ENCODE data around the gene SLC22A14. TPM values are rescaled to one million over a fixed set of nuclear protein-coding genes. Genes with fewer than 3 reads are reported as not detected.

Gene SLC22A14
- total RNA-seq, 1 donor, result 0.86 TPM

DNA sequence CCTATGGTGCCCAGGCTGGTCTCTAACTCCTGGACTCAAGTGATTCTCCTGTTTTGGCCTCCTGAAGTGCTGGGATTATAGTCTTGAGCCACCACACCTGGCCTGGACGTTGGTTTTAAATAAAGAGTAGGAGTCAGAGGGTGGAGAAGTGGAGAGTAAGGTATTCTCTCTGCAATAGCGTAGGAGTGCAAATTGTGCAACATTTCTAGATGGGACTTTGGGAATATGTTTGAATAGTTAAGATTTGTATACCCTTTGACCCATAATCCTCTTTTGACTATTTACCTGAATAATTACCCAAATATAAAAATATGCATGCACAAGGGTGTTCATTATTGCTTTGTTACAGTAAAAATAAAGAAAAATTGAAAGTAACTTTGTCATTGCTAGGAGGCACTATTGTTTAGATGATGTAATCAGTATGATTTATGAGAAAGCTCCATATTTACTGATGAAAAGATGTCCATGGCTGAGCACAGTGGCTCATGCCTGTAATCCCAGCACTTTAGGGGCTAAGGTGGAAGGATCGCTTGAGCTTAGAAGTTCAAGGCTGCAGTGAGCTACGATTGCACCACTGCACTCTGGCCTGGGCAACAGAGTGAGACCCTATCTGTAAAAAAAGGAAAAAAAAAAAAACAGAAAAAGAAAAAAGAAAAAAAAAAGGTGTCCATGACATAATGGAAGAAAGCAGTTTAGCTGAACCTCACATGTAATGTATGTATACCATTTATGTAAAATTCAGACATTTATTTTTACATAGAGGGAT lies 49.3 kb downstream of the SLC22A14 start:
- no peak for DNase-seq (ENCODE audit: low read depth)
- H3K4me3 ChIP-seq (ENCODE audit: low read depth, low read length), result no peak overlapping the region
- TF ChIP-seq, protein P1, sequence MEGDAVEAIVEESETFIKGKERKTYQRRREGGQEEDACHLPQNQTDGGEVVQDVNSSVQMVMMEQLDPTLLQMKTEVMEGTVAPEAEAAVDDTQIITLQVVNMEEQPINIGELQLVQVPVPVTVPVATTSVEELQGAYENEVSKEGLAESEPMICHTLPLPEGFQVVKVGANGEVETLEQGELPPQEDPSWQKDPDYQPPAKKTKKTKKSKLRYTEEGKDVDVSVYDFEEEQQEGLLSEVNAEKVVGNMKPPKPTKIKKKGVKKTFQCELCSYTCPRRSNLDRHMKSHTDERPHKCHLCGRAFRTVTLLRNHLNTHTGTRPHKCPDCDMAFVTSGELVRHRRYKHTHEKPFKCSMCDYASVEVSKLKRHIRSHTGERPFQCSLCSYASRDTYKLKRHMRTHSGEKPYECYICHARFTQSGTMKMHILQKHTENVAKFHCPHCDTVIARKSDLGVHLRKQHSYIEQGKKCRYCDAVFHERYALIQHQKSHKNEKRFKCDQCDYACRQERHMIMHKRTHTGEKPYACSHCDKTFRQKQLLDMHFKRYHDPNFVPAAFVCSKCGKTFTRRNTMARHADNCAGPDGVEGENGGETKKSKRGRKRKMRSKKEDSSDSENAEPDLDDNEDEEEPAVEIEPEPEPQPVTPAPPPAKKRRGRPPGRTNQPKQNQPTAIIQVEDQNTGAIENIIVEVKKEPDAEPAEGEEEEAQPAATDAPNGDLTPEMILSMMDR (IDR thresholded peaks at IDR 0.05; ENCODE audit: insufficient read depth, low read depth, low read length), result no peak

DNA sequence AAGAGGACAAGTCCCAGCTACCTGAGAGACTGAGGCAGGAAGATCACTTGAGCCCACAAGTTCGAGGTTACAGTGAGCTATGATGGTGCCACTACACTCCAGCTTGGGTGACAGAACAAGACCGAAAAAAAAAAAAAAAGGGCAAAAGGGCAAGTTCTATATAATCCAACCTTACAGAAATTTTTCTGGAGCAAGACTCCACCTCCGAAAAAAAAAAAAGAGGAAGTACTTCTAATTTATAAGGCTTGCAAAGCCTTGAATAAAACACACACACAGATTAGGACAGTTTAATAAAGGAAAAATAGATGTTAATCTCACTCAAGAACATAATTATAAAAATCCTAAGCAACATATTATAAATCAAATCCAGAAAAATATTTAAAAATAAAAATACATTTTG lies 50.1 kb downstream of the SLC22A14 start:
- no peak overlapping the region for H3K4me3 ChIP-seq (ENCODE audit: low read depth, low read length)
- DNase-seq (ENCODE audit: low read depth), result no peak
- TF ChIP-seq, protein P1 (IDR thresholded peaks at IDR 0.05; ENCODE audit: insufficient read depth, low read depth, low read length), result no peak

DNA sequence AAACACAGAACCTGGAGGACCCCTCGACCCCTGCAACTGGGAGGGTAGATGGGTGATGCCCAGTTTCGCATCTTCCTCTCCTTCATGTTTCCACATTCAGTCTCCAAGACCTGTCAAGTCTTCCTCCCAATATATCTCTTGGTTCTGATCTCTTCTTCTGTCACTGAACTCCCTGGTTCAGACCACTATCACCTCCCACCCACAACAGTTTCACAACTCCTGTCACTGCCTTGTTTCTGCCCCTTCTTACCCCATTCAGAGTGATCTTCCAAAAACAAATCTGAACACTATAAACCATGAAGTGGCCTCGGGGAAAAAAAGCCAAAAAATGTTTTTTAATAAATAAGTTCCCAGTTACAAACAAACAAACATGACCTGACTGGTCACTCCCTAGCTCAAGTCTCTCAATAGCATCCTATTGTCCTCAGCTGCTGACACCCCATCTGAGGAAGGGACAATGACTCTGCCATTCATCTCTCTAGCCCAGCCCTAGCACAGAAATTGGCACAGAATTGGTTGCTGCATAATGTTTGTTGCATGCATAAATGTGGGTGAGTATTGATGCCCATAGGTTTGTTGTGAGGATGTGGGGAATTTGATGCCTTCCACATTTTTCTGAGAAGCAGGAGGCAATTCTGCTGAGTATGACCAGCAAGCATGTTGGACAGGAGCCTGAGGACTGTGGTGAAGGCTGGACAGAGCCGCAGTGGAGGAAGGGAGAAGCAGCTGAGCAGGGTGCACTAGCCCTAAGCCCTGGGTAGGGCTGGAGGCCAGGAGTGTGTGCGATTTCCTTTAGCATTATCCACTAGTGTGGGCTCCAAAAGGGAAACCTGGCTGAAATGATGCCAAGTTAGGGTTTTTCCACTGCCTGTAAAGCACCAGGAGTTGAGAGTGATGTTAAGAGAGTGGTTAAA lies 52.3 kb downstream of the SLC22A14 start:
- TF ChIP-seq, protein P1 (IDR thresholded peaks at IDR 0.05; ENCODE audit: insufficient read depth, low read depth, low read length), result no peak
- peak; percentile 37 for DNase-seq (ENCODE audit: low read depth)
- H3K4me3 ChIP-seq (ENCODE audit: low read depth, low read length), result no peak overlapping the region

DNA sequence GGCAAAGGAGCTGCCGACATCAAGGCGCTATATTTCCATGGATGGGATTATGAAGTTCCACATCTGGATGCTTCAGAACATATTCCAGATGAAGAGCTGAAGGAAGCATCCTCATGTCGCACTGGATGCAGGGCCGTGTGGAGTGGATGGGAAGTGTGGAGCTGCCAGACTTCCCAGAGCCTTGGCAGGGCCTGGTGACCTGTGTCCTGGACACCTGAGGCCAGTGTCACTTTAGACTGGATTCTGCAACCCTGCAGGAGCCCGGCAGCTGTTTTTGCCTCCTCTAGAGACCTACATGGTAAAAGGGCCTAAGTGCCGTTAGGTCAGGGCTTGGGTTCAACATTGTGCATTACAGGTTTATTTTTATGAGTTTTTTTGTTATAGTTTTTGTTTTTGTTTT lies 53.2 kb downstream of the SLC22A14 start:
- DNase-seq (ENCODE audit: low read depth), result no peak
- TF ChIP-seq, protein P1 (IDR thresholded peaks at IDR 0.05; ENCODE audit: insufficient read depth, low read depth, low read length), result no peak
- H3K4me3 ChIP-seq (ENCODE audit: low read depth, low read length), result no peak overlapping the region

DNA sequence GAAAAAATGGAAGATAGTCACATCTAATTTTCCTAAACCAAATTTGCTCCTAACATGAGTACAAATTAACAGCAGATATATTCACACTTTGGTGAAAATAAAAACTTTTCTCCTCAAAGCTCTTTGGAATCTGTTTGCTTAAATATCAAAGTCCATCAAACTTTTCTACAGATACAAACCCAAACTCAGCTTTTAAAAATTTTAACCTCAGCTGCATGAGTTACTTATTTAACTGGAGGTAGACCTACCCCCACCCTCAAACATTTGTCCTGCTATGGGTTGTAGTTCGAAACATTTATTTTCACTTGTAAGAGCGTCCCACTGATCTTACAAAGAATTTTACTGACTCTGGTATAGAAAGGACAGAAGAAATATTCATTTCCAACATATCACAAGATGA lies 55.6 kb downstream of the SLC22A14 start:
- no peak for DNase-seq (ENCODE audit: low read depth)
- H3K4me3 ChIP-seq (ENCODE audit: low read depth, low read length), result no peak overlapping the region
- TF ChIP-seq, protein P1 (IDR thresholded peaks at IDR 0.05; ENCODE audit: insufficient read depth, low read depth, low read length), result no peak

DNA sequence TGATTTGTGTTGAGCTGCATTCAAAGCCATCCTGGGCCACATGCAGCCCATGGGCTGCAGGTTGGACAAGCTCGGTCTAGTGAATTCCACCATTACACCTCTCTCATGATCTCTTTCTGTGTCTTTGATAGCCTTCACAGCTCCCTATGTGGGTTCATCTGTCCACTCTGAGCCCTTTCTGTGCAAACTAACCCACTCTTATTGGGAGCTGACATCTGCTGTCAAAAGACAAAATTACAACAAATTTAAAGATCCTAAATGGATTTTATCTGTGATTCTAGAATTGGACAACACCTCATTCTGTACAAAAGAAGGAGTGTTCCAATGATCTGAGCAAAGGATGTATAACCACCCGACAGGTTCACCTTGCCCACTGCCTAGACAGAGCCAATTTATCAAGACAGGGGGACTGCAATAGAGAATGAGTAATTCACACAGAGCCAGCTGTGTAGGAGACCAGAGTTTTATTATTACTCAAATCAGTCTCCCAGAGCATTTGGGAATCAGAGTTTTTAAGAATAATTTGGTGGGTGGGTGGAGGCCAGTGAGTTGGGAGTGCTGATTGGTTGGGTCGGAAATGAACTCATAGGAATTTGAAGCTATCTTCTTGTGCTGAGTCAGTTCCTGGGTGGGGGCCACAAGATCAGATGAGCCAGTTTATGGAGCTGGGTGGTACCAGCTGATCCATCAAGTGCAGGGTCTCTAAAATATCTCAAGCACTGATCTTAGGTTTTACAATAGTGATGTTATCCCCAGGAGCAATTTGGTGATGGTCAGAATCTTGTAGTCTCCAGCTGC lies 61.9 kb downstream of the SLC22A14 start:
- TF ChIP-seq, protein P1 (IDR thresholded peaks at IDR 0.05; ENCODE audit: insufficient read depth, low read depth, low read length), result no peak
- no peak overlapping the region for H3K4me3 ChIP-seq (ENCODE audit: low read depth, low read length)
- peak; percentile 13 for DNase-seq (ENCODE audit: low read depth)

All from fibroblast of villous mesenchyme (primary cell).